ENCODE measurements around the gene RNF169. TPM values are rescaled to one million over a fixed set of nuclear protein-coding genes. Genes with fewer than 3 reads are reported as not detected.

RNF169 gene
- total RNA-seq, 1 donor from 2014 or later = 22.6 TPM

Small RNAs within 50 kb of the gene (small RNA-seq; reads per million reads assigned to genes)
- gene MIR4696 (ENCODE audit: low replicate concordance) = not detected
- not detected for gene RN7SL239P (ENCODE audit: low replicate concordance)

Other genes starting within 250 kb of the RNF169 start
- 11.8 TPM for gene POLD3, start 156.3 kb upstream of the RNF169 start, total RNA-seq
- 0.25 TPM for gene CHRDL2, start 17.4 kb upstream of the RNF169 start, total RNA-seq
- gene XRRA1, start 200.2 kb downstream of the RNF169 start, total RNA-seq = 6.1 TPM
- gene SPCS2, start 200.4 kb downstream of the RNF169 start, total RNA-seq = 22.9 TPM
- 14.5 TPM for gene NEU3, start 240.1 kb downstream of the RNF169 start, total RNA-seq